ENCODE measurements around the gene UCKL1.

GRCh38 chr20:63945031-63945658, 11.1 kb downstream of the UCKL1 start:
- TF ChIP-seq, protein P1, sequence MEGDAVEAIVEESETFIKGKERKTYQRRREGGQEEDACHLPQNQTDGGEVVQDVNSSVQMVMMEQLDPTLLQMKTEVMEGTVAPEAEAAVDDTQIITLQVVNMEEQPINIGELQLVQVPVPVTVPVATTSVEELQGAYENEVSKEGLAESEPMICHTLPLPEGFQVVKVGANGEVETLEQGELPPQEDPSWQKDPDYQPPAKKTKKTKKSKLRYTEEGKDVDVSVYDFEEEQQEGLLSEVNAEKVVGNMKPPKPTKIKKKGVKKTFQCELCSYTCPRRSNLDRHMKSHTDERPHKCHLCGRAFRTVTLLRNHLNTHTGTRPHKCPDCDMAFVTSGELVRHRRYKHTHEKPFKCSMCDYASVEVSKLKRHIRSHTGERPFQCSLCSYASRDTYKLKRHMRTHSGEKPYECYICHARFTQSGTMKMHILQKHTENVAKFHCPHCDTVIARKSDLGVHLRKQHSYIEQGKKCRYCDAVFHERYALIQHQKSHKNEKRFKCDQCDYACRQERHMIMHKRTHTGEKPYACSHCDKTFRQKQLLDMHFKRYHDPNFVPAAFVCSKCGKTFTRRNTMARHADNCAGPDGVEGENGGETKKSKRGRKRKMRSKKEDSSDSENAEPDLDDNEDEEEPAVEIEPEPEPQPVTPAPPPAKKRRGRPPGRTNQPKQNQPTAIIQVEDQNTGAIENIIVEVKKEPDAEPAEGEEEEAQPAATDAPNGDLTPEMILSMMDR (IDR thresholded peaks at IDR 0.05): no peak
- TF ChIP-seq POLR2A (IDR thresholded peaks at IDR 0.05): no peak
- TF ChIP-seq POLR2AphosphoS5 (IDR thresholded peaks at IDR 0.05): no peak

All from prostate gland (tissue), 2 donors.